Thoracic aorta (tissue), 2 donors: ENCODE measurements around the gene AURKAIP1. TPM values are rescaled to one million over a fixed set of nuclear protein-coding genes. Genes with fewer than 3 reads are reported as not detected.

Source experiments
- ATAC-seq: fragments of 150-250 bp; one replicate; pipeline ENCODE4 v1.8.0; 2017; ENCODE audit warnings: low read depth; ENCODE audit not compliant: insufficient number of reproducible peaks, low FRiP score
- DNase-seq: peaks from one replicate; pipeline ENCODE4 v3.0.0-alpha.2; 2020; ENCODE audit warnings: low spot score
- H3K27ac ChIP-seq, 2 donors: fragments of 200-600 bp; sonication (generic); 1 replicate in 1 of 2; 2 replicates in 1 of 2; pipeline ENCODE4 v1.5.1; 2016; ENCODE audit warnings: mild to moderate bottlenecking in 2 of 2, moderate library complexity in 2 of 2
- H3K27me3 ChIP-seq: fragments of 200-600 bp; sonication (generic); replicated peaks from 2 replicates; pipeline ENCODE4 v1.6.0; 2016; ENCODE audit warnings: mild to moderate bottlenecking; ENCODE audit not compliant: insufficient read depth
- H3K36me3 ChIP-seq: fragments of 200-600 bp; sonication (generic); one replicate; pipeline ENCODE4 v1.5.1; 2016
- H3K4me1 ChIP-seq, 2 donors: fragments of 200-600 bp; sonication (generic); 1 replicate in 1 of 2; 2 replicates in 1 of 2; pipeline versions ENCODE4 v1.5.1 to v1.6.0; 2016; ENCODE audit warnings: low read depth in 2 of 2, mild to moderate bottlenecking in 1 of 2; ENCODE audit not compliant: control insufficient read depth in 1 of 2
- H3K4me3 ChIP-seq: fragments of 200-600 bp; sonication (generic); 2 replicates; pipeline ENCODE4 v1.5.1; 2016; ENCODE audit warnings: mild to moderate bottlenecking
- H3K9me3 ChIP-seq: fragments of 200-600 bp; sonication (generic); 2 replicates; pipeline ENCODE4 v1.5.1; 2016
- total RNA-seq, 2 donors: library from RNA; depleted of rRNA; stranded (reverse); fragments of >200 nt; gene quantifications; one replicate each; pipeline versions ENCODE4 v1.1.0 to v1.2.3, GENCODE V29; 2016
- TF ChIP-seq, protein P1 (sequence below): fragments of 200-600 bp; sonication (generic); IDR thresholded peaks from one replicate; pipeline ENCODE4 v1.5.1; 2019; ENCODE audit warnings: antibody characterized with exemption

AURKAIP1 gene
- total RNA-seq, 2 donors from 2014 or later: 43.5 to 94.5 TPM

DNA sequence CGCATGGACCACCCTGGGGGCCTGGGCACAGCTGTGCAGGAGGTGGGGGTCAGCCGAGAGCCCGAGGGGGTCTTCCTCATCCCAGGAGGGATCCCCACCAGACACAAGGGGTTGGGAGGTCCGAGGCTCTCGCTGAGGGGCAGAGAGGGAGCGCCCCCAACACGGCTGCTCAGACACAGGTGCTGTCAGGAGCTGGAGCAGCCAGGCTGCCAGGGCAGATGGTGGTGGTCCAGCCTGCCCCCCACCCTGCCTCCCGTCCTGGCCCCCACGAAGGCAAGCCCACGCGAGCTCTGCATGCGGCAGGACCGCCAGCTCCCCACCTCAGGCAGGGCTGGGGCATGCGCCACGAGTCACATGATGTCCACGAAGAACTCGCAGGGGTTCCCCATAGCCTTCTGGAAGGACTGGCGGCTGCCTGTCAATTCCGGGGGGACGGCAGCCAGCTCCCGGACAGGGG, 39.2 kb downstream of the AURKAIP1 start:
- no peak overlapping the region for H3K27ac ChIP-seq
- H3K36me3 ChIP-seq: peaks cover 10% of the 10 kb centered on the region
- ATAC-seq: no peak
- no peaks in the 10 kb centered on the region for H3K4me1 ChIP-seq
- no peaks in the 10 kb centered on the region for H3K9me3 ChIP-seq
- DNase-seq: no peak
- TF ChIP-seq, protein P1, sequence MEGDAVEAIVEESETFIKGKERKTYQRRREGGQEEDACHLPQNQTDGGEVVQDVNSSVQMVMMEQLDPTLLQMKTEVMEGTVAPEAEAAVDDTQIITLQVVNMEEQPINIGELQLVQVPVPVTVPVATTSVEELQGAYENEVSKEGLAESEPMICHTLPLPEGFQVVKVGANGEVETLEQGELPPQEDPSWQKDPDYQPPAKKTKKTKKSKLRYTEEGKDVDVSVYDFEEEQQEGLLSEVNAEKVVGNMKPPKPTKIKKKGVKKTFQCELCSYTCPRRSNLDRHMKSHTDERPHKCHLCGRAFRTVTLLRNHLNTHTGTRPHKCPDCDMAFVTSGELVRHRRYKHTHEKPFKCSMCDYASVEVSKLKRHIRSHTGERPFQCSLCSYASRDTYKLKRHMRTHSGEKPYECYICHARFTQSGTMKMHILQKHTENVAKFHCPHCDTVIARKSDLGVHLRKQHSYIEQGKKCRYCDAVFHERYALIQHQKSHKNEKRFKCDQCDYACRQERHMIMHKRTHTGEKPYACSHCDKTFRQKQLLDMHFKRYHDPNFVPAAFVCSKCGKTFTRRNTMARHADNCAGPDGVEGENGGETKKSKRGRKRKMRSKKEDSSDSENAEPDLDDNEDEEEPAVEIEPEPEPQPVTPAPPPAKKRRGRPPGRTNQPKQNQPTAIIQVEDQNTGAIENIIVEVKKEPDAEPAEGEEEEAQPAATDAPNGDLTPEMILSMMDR: no peak
- no peak overlapping the region for H3K4me3 ChIP-seq
- H3K27me3 ChIP-seq: no peaks in the 10 kb centered on the region

DNA sequence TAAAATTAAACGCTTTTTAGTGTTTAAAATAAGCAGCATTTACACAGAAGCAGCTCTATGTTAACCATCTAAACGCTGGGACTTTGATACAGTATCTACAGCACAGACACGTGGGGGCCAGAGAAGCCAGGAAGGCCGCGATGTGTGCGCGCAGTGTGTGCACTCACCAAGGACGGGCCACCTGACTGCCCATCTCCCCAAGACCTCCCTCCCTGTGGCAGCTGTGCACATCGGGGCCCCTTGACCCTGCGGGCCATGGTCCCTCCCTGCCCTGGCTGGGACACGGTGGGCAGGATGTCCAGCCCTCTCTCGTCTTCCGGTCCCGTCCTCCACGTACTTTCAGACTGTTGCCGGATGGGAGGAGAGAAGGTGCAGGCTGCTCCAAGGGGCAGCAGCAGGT, 39.7 kb downstream of the AURKAIP1 start:
- Histone ChIP-seq H3K4me3 (no peak overlapping the region), H3K27me3 (no peaks in the 10 kb centered on the region), H3K9me3 (no peaks in the 10 kb centered on the region), H3K27ac (no peak overlapping the region), H3K4me1 (no peaks in the 10 kb centered on the region), H3K36me3 (peaks cover 10% of the 10 kb centered on the region)
- TF ChIP-seq, protein P1: no peak
- ATAC-seq (no peak), DNase-seq (no peak)

DNA sequence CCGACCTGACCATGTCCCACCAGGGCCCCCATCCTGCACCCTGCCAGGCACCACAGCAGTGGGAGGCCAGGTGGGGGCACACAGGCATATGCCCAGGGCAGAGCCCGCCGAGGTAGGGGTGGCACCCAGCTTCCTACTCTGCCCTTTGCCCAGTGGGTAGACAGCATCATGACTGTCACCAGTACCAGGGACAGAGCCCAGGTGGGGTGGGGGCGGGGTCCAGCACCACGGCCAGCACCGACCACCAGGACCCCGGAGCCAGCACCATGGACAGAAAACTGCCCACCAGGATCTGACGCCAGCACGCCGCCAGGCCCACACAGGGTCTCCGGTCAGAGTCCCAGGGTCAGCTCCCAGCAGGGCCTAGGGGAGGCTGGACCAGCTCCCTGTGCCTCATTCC, 40.2 kb downstream of the AURKAIP1 start:
- H3K9me3 ChIP-seq: no peaks in the 10 kb centered on the region
- no peak overlapping the region for H3K27ac ChIP-seq
- H3K36me3 ChIP-seq: peaks cover 5% of the 10 kb centered on the region
- TF ChIP-seq, protein P1: no peak
- ATAC-seq (no peak), DNase-seq (no peak)
- no peaks in the 10 kb centered on the region for H3K4me1 ChIP-seq
- H3K27me3 ChIP-seq: no peaks in the 10 kb centered on the region
- H3K4me3 ChIP-seq: no peak overlapping the region

DNA sequence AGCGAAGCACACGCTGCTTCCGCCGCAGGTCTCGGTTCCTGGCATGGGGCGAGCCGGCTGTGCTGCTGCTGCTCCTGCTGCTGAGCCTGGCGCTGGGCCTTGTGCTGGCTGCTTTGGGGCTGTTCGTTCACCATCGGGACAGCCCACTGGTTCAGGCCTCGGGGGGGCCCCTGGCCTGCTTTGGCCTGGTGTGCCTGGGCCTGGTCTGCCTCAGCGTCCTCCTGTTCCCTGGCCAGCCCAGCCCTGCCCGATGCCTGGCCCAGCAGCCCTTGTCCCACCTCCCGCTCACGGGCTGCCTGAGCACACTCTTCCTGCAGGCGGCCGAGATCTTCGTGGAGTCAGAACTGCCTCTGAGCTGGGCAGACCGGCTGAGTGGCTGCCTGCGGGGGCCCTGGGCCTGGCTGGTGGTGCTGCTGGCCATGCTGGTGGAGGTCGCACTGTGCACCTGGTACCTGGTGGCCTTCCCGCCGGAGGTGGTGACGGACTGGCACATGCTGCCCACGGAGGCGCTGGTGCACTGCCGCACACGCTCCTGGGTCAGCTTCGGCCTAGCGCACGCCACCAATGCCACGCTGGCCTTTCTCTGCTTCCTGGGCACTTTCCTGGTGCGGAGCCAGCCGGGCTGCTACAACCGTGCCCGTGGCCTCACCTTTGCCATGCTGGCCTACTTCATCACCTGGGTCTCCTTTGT, 41.3 kb downstream of the AURKAIP1 start:
- H3K36me3 ChIP-seq: peaks cover 5% of the 10 kb centered on the region
- DNase-seq: no peak
- H3K27ac ChIP-seq: no peak overlapping the region
- no peaks in the 10 kb centered on the region for H3K27me3 ChIP-seq
- H3K4me3 ChIP-seq: no peak overlapping the region
- no peaks in the 10 kb centered on the region for H3K9me3 ChIP-seq
- no peaks in the 10 kb centered on the region for H3K4me1 ChIP-seq
- TF ChIP-seq, protein P1: no peak
- no peak for ATAC-seq

DNA sequence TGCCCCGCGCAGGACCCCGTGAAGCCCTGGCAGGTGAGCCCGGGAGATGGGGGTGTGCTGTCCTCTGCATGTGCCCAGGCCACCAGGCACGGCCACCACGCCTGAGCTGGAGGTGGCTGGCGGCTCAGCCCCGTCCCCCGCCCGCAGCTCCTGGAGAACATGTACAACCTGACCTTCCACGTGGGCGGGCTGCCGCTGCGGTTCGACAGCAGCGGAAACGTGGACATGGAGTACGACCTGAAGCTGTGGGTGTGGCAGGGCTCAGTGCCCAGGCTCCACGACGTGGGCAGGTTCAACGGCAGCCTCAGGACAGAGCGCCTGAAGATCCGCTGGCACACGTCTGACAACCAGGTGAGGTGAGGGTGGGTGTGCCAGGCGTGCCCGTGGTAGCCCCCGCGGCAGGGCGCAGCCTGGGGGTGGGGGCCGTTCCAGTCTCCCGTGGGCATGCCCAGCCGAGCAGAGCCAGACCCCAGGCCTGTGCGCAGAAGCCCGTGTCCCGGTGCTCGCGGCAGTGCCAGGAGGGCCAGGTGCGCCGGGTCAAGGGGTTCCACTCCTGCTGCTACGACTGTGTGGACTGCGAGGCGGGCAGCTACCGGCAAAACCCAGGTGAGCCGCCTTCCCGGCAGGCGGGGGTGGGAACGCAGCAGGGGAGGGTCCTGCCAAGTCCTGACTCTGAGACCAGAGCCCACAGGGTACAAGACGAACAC, 42.1 kb downstream of the AURKAIP1 start:
- DNase-seq: no peak
- TF ChIP-seq, protein P1: no peak
- H3K4me3 ChIP-seq: no peak overlapping the region

More for the DNA sequence above, 42.1 kb downstream of the AURKAIP1 start:
- no peak overlapping the region for H3K27ac ChIP-seq
- H3K4me1 ChIP-seq: no peaks in the 10 kb centered on the region
- no peak for ATAC-seq
- peaks cover 3% of the 10 kb centered on the region for H3K36me3 ChIP-seq
- H3K27me3 ChIP-seq: no peaks in the 10 kb centered on the region
- H3K9me3 ChIP-seq: no peaks in the 10 kb centered on the region
